B cell (primary cell): ENCODE results near the gene MAP6. TPM values are rescaled to one million over a fixed set of nuclear protein-coding genes. Genes with fewer than 3 reads are reported as not detected.

ENCODE experiments used
- ATAC-seq: fragments of 200-7000 bp; cut with Tn5 transposase; one replicate; pipeline ENCODE4 v1.10.0; 2021; ENCODE audit warnings: low read depth, mild to moderate bottlenecking, moderate number of reproducible peaks, moderate library complexity
- CTCF ChIA-PET: fragments of 350-600 bp; sonication (Branson Sonifier 250); formaldehyde crosslinking; loops from one replicate; lab custom pipeline; 2021; ENCODE audit warnings: antibody characterized with exemption, inconsistent platforms; lab: Charles Lee
- POLR2A ChIA-PET: fragments of 350-600 bp; sonication (Branson Sonifier 250); formaldehyde crosslinking; loops from one replicate; lab custom pipeline; 2021; ENCODE audit warnings: antibody characterized with exemption; lab: Charles Lee
- DNase-seq: peaks from one replicate; pipeline ENCODE4 v3.0.0; 2013
- H2AFZ ChIP-seq: 2 replicates; pipeline ENCODE4 v1.6.1; 2012; ENCODE audit warnings: mild to moderate bottlenecking, low read depth, low read length; ENCODE audit not compliant: insufficient read depth, poor library complexity, severe bottlenecking
- H3K27ac ChIP-seq, 2 donors: 1 replicate in 1 of 2; 2 replicates in 1 of 2; pipeline ENCODE4 v1.5.1; 2012 to 2013; ENCODE audit warnings: low read length in 2 of 2, mild to moderate bottlenecking in 2 of 2, moderate library complexity in 1 of 2
- H3K27me3 ChIP-seq, 4 experiments: fragments of 200-600 bp in 1 of 4; sonication (generic) in 1 of 4; replicated peaks in 1 of 4; 1 replicate in 2 of 4; 2 replicates in 2 of 4; pipeline versions ENCODE4 v1.6.1 to v1.7.0; 2013 to 2016; ENCODE audit warnings: low read length in 3 of 4, mild to moderate bottlenecking in 2 of 4, mixed read lengths in 1 of 4, moderate library complexity in 1 of 4; ENCODE audit not compliant: insufficient read depth in 4 of 4, control insufficient read depth in 3 of 4; ENCODE audit errors: control extremely low read depth in 1 of 4
- H3K36me3 ChIP-seq, 2 experiments: replicated peaks in 1 of 2; 1 replicate in 1 of 2; 2 replicates in 1 of 2; pipeline versions ENCODE4 v1.6.1 to v1.7.1; 2013; ENCODE audit warnings: low read length in 1 of 2; ENCODE audit not compliant: insufficient read depth in 2 of 2, control insufficient read depth in 1 of 2; ENCODE audit errors: control extremely low read depth in 1 of 2, extremely low read depth in 1 of 2
- H3K4me1 ChIP-seq, 2 donors: fragments of 200-600 bp in 1 of 2; sonication (generic) in 1 of 2; 1 replicate in 1 of 2; 2 replicates in 1 of 2; pipeline versions ENCODE4 v1.5.1 to v1.6.1; 2013 to 2017; ENCODE audit warnings: low read length in 2 of 2; ENCODE audit not compliant: control insufficient read depth in 2 of 2, insufficient read depth in 2 of 2
- H3K4me2 ChIP-seq: replicated peaks from 2 replicates; pipeline ENCODE3; 2012; ENCODE audit warnings: mild to moderate bottlenecking, low read depth, low read length; ENCODE audit not compliant: poor library complexity, severe bottlenecking
- H3K4me3 ChIP-seq, 5 experiments: fragments of 200-600 bp in 1 of 5; sonication (generic) in 1 of 5; 1 replicate in 3 of 5; 2 replicates in 2 of 5; pipeline versions ENCODE4 v1.5.1 to v1.7.0; 2011 to 2016; ENCODE audit warnings: low read length in 4 of 5, mild to moderate bottlenecking in 4 of 5, low read depth in 2 of 5, control low read depth in 1 of 5, moderate library complexity in 1 of 5; ENCODE audit not compliant: insufficient read depth in 1 of 5; ENCODE audit errors: control extremely low read depth in 1 of 5, extremely low read depth in 1 of 5
- H3K79me2 ChIP-seq: fragments of 200-600 bp; sonication (generic); one replicate; pipeline ENCODE4 v1.6.0; 2016; ENCODE audit warnings: low read length; ENCODE audit not compliant: control insufficient read depth, insufficient read depth
- H3K9ac ChIP-seq: fragments of 200-600 bp; sonication (generic); 2 replicates; pipeline ENCODE4 v1.6.1; 2017; ENCODE audit warnings: mild to moderate bottlenecking, low read length, moderate library complexity
- H3K9me3 ChIP-seq, 3 donors: one replicate each; pipeline versions ENCODE4 v1.6.1 to v1.7.1; 2013; ENCODE audit warnings: low read length in 2 of 3; ENCODE audit not compliant: control insufficient read depth in 2 of 3, insufficient read depth in 1 of 3; ENCODE audit errors: control extremely low read depth in 1 of 3
- H4K20me1 ChIP-seq: 2 replicates; pipeline ENCODE4 v1.6.0; 2012; ENCODE audit warnings: mild to moderate bottlenecking, low read length; ENCODE audit not compliant: insufficient read depth, control insufficient read depth, poor library complexity, severe bottlenecking
- H3K27ac Mint-ChIP-seq: one replicate; pipeline ENCODE4 v1.8.0; 2021; ENCODE audit warnings: mixed read lengths
- H3K27me3 Mint-ChIP-seq: one replicate; pipeline ENCODE4 v1.8.0; 2021; ENCODE audit warnings: mixed read lengths
- H3K4me1 Mint-ChIP-seq: one replicate; pipeline ENCODE4 v1.8.0; 2021; ENCODE audit warnings: mixed read lengths
- H3K4me3 Mint-ChIP-seq: one replicate; pipeline ENCODE4 v1.8.0; 2021; ENCODE audit warnings: mixed read lengths
- H3K9me3 Mint-ChIP-seq: one replicate; pipeline ENCODE4 v1.8.0; 2022; ENCODE audit warnings: mixed read lengths; ENCODE audit not compliant: insufficient read depth
- CTCF ChIP-seq: fragments of 200-600 bp; IDR thresholded peaks from one replicate; pipeline ENCODE4 v1.8.0; 2022; ENCODE audit warnings: antibody characterized with exemption, mild to moderate bottlenecking
- EZH2 ChIP-seq: IDR thresholded peaks from 2 replicates; pipeline ENCODE4 v1.6.1; 2012; ENCODE audit warnings: borderline replicate concordance, low read depth, mild to moderate bottlenecking, moderate library complexity, low read length; ENCODE audit not compliant: insufficient read depth, poor library complexity, severe bottlenecking
- WGBS: methylation state at CpG from one replicate; pipeline ENCODE4 v1.1.5; 2013; ENCODE audit warnings: missing lambda C conversion rate; ENCODE audit not compliant: insufficient coverage; 5-methylcytosine and 5-hydroxymethylcytosine counted together
- intact Hi-C: fragments of 100-400 bp; cut with micrococcal nuclease; formaldehyde crosslinking; loops from one replicate; pipeline ENCODE4 v1.10.0; 2022
- polyA plus RNA-seq: library from polyadenylated mRNA; depleted of rRNA; stranded (reverse); fragments of >200 nt; gene quantifications from 2 replicates; pipeline ENCODE4 v1.2.3, GENCODE V29; 2012
- total RNA-seq, 2 donors: library from RNA; stranded (reverse); fragments of 120-200 nt in 1 of 2; gene quantifications; 1 replicate in 1 of 2; 2 replicates in 1 of 2; pipeline versions ENCODE4 v1.2.3 to v1.2.4, GENCODE V29; 2013 to 2022

MAP6 gene
- total and polyA plus RNA-seq, 2 donors (not counting 1 experiment from before 2014, with no cell fraction given) = 0.54 to 0.57 TPM

DNA sequence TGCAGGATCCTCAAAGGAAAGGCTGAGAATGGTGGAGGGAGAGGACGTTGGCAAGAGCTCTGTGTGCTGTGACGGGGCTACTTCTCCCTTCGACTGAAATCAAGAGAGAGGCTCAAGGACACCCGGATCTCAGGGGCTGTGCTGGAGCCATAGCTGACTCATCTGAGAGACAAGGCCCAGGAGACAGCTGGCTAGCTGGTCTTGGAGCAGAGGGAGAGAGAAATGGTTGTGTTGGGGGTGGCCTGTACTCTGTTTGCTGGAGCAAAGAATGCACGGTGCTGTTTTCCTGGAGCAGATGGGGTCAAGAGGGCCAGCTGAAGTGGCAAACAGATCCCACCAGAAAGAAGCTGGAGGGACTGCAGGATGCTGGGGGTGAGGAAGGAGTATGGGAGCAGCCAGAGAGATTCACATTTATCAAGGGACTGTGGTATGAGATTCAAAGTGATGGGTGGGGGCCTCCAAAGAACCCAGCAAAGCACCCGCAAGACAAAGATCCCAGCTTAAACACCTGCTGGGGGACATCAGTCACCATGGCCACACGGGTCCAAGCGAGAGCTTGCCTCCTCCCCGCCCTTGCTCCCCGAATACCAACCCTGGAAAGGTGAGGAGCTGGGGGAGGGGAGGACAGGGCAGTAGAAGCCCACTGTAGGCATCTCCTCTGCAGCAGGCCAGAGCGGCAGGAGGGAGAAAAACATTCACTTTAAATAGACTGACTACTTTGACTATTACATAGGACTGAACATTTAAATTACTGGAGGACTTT, 40.8 kb downstream of the MAP6 start:
- ChIA-PET POLR2A (no interaction called here), CTCF (interaction anchor here (0.7 to 1.2 kb wide), 3 partner anchors 78 to 81 kb away, joined by 3 to 5 read pairs (median 3); no protein-coding TSS in a partner anchor)
- Mint-ChIP-seq H3K9me3 (no peaks in the 10 kb centered on the region), H3K27ac (no peak overlapping the region), H3K4me1 (no peaks in the 10 kb centered on the region), H3K4me3 (no peak overlapping the region), H3K27me3 (peaks cover 31% of the 10 kb centered on the region)
- no peak overlapping the region for H2AFZ ChIP-seq
- H4K20me1 ChIP-seq = no peaks in the 10 kb centered on the region
- no peaks in the 10 kb centered on the region for H3K36me3 ChIP-seq
- no peak overlapping the region for H3K4me2 ChIP-seq
- H3K4me3 ChIP-seq = no peak overlapping the region
- ATAC-seq = no peak
- H3K9me3 ChIP-seq = no peaks in the 10 kb centered on the region
- H3K27ac ChIP-seq = no peak overlapping the region
- H3K9ac ChIP-seq = no peak overlapping the region
- H3K79me2 ChIP-seq = no peaks in the 10 kb centered on the region
- intact Hi-C loops = no loop called here
- DNase-seq = no peak
- H3K4me1 ChIP-seq = no peaks in the 10 kb centered on the region
- no peak for TF ChIP-seq CTCF
- no peak for TF ChIP-seq EZH2
- peaks cover 0 to 10% (median 4%) of the 10 kb centered on the region in 4 experiments for H3K27me3 ChIP-seq
- WGBS = 89% methylated on average over 10 of the region's 11 CpGs

GRCh38 chr11:75626889-75627529, 41.8 kb downstream of the MAP6 start:
- DNase-seq = no peak
- no peaks in the 10 kb centered on the region for H3K9me3 Mint-ChIP-seq
- H3K27ac ChIP-seq = no peak overlapping the region
- no peaks in the 10 kb centered on the region for H3K4me1 Mint-ChIP-seq
- no peaks in the 10 kb centered on the region for H4K20me1 ChIP-seq
- H3K4me3 ChIP-seq = no peak overlapping the region
- TF ChIP-seq EZH2 = no peak
- TF ChIP-seq CTCF = no peak
- H3K4me1 ChIP-seq = no peaks in the 10 kb centered on the region
- H3K27ac Mint-ChIP-seq = no peak overlapping the region
- H3K79me2 ChIP-seq = no peaks in the 10 kb centered on the region
- 93% methylated on average over 5 of the region's 8 CpGs for WGBS
- H3K36me3 ChIP-seq = no peaks in the 10 kb centered on the region
- no peak overlapping the region for H3K4me3 Mint-ChIP-seq
- intact Hi-C loops = no loop called here
- no peak for ATAC-seq
- POLR2A ChIA-PET = no interaction called here
- no peaks in the 10 kb centered on the region for H3K9me3 ChIP-seq
- H3K27me3 ChIP-seq = peaks cover 0 to 6% (median 2%) of the 10 kb centered on the region in 4 experiments
- no peak overlapping the region for H3K4me2 ChIP-seq
- no peak overlapping the region for H2AFZ ChIP-seq
- CTCF ChIA-PET = interaction anchor here (0.7 kb wide), 1 partner anchor 79 kb away, joined by 3 read pairs; no protein-coding TSS in a partner anchor
- H3K27me3 Mint-ChIP-seq = peaks cover 26% of the 10 kb centered on the region
- no peak overlapping the region for H3K9ac ChIP-seq
